Measurements from ENCODE around the gene SRSF8.

SRSF8 gene

DNA sequence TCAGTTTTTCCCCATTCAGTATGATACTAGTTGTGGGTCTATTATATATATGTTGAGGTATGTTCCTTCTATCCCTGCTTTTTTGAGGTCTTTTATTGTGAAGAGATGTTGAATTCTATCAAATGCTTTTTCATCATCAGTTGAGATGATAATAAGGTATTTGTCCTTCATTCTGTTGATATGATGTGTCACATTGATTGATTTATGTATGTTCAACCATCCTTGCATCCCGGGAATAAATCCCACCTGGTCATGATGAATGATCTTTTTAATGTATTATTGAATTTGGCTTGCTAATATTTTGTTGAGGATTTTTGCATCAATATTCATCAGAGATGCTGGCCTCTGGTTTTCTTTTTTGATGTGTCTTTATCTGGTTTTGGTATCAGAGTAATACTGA, 48.9 kb downstream of the SRSF8 start:
- H3K36me3 ChIP-seq (ENCODE audit: control insufficient read depth, low read depth, low read length): no peaks in the 10 kb centered on the region
- no peaks in the 10 kb centered on the region for H3K9me3 ChIP-seq (ENCODE audit: control insufficient read depth, low read depth, low read length)
- no peaks in the 10 kb centered on the region for H3K4me1 ChIP-seq (ENCODE audit: control insufficient read depth, low read depth, low read length)

DNA sequence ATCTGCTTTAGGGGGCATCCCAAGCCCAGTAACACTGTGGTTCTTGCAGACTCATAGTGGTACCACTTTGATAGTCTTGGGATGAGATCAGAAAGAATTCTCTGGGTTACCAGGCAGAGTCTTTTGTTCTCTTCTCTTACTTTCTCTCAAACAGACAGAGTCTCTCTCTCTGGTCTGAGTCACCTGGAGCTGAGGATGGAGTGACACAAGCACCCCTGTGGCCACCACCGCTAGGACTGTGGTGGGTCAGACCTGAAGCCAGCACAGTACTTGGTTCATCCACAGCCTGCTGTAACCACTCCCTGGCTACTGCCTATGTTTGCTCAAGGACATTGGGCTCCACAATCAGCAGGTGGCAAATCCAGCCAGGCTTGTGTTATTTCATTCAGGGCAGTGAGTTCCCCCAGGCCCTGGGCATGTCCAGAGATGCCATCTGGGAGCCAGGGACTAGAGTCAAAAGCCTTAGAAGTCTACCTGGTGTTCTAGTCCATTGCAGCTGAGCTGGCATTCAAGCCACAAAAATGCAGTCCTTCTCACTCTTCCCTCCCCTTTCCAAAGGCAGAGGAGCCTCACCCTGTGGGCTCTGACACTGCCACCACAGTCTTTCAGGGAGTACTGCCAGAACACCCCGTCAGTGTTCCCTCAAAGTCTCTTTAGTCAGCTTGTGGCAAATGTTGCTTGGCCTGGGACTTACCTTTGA, 52.8 kb downstream of the SRSF8 start:
- no peaks in the 10 kb centered on the region for H3K36me3 ChIP-seq (ENCODE audit: control insufficient read depth, low read depth, low read length)
- H3K4me1 ChIP-seq (ENCODE audit: control insufficient read depth, low read depth, low read length): no peaks in the 10 kb centered on the region
- no peak overlapping the region for H3K27ac ChIP-seq (ENCODE audit: low read length)
- no peaks in the 10 kb centered on the region for H3K9me3 ChIP-seq (ENCODE audit: control insufficient read depth, low read depth, low read length)
- H3K9ac ChIP-seq (ENCODE audit: low read length): no peak overlapping the region
- H3K4me3 ChIP-seq (ENCODE audit: low read length): no peak overlapping the region
- H3K27me3 ChIP-seq (ENCODE audit: control insufficient read depth, insufficient read depth, low read length): no peaks in the 10 kb centered on the region

More for the DNA sequence above, 48.9 kb downstream of the SRSF8 start:
- Histone ChIP-seq H3K27ac (ENCODE audit: low read length) (no peak overlapping the region), H3K27me3 (ENCODE audit: control insufficient read depth, insufficient read depth, low read length) (no peaks in the 10 kb centered on the region), H3K4me3 (ENCODE audit: low read length) (no peak overlapping the region), H3K9ac (ENCODE audit: low read length) (no peak overlapping the region)

Data from iPS-18a (cell line).